DMS53 (cell line): ENCODE measurements around the gene BTLA.
"Not testable (repeated sequence)": the region's sequence is repeated elsewhere in the genome, so short reads cannot be mapped to it uniquely, and the experiment has no call there.

Experiments
- DNase-seq: peaks from one replicate; lab custom pipeline; 2025; lab: John Stamatoyannopoulos, UW

The BTLA gene

GRCh38 chr3:112445839-112446238, 53.4 kb downstream of the BTLA start:
- DNase-seq: no peak

- peak; percentile 51 for DNase-seq
Observed at GRCh38 chr3:112437146-112438022, 61.9 kb downstream of the BTLA start.

GRCh38 chr3:112429960-112430359, 69.3 kb downstream of the BTLA start:
- DNase-seq: no peak

- no peak for DNase-seq
Observed at GRCh38 chr3:112427123-112427522, 72.1 kb downstream of the BTLA start.

- DNase-seq: no peak
Observed at GRCh38 chr3:112425858-112426750, 73.2 kb downstream of the BTLA start.

- no peak for DNase-seq
Observed at GRCh38 chr3:112425382-112425781, 73.9 kb downstream of the BTLA start.

- DNase-seq: no peak
Observed at GRCh38 chr3:112424394-112424793, 74.9 kb downstream of the BTLA start.

- DNase-seq: not testable (repeated sequence)
Observed at GRCh38 chr3:112422921-112423320, 76.4 kb downstream of the BTLA start.

GRCh38 chr3:112418526-112418925, 80.7 kb downstream of the BTLA start:
- not testable (repeated sequence) for DNase-seq

- DNase-seq: no peak
Observed at GRCh38 chr3:112417696-112418318, 81.5 kb downstream of the BTLA start.

- DNase-seq: no peak
Observed at GRCh38 chr3:112416391-112417212, 82.7 kb downstream of the BTLA start.

GRCh38 chr3:112415390-112415789, 83.9 kb downstream of the BTLA start:
- DNase-seq: no peak
